GM12878 (cell line): ENCODE results near the gene MZT2A. TPM values are rescaled to one million over a fixed set of nuclear protein-coding genes. Genes with fewer than 3 reads are reported as not detected.
"Not testable (repeated sequence)": the region's sequence is repeated elsewhere in the genome, so short reads cannot be mapped to it uniquely, and the experiment has no call there.

Experiments
- ATAC-seq: fragments of 200-7000 bp; cut with Tn5 transposase; 3 replicates; pipeline ENCODE4 v1.9.1; 2020; ENCODE audit warnings: mild to moderate bottlenecking, moderate library complexity
- BruUV-seq: library from RNA; stranded (reverse); fragments of 400-500 nt; replicated peaks from 2 replicates; lab custom pipeline; 2021; lab: Mats Ljungman, UMichigan
- CTCF ChIA-PET: fragments of 300-600 bp; sonication (Branson Sonifier 250); formaldehyde crosslinking; extraction: SDS; loops from one replicate; lab custom pipeline; 2021; ENCODE audit warnings: inconsistent platforms; lab: Yijun Ruan, JAX
- POLR2A ChIA-PET: fragments of 350-600 bp; formaldehyde crosslinking; extraction: SDS; loops from one replicate; lab custom pipeline; 2021; ENCODE audit warnings: inconsistent platforms; lab: Charles Lee
- RAD21 ChIA-PET: fragments of 300-600 bp; sonication (Branson Sonifier 250); formaldehyde crosslinking; loops from one replicate; lab custom pipeline; 2023; ENCODE audit warnings: antibody characterized with exemption; ENCODE audit not compliant: unreplicated experiment; lab: Charles Lee
- SMC1A ChIA-PET: fragments of 300-600 bp; sonication (Branson Sonifier 250); formaldehyde crosslinking; loops from one replicate; lab custom pipeline; 2023; ENCODE audit not compliant: unreplicated experiment, uncharacterized antibody; lab: Charles Lee
- DNase-seq: peaks from one replicate; pipeline ENCODE4 v3.0.0-alpha.2; 2011; ENCODE audit warnings: low read depth, low spot score
- FAIRE-seq: peaks from 3 replicates; lab custom pipeline; 2011; peaks lifted over from hg19 to GRCh38; lab: Jason Lieb, UNC
- H2AFZ ChIP-seq: 2 replicates; pipeline ENCODE4 v1.6.0; 2011; ENCODE audit warnings: low read depth, low read length, control low read depth; ENCODE audit not compliant: control insufficient read depth
- H3K27ac ChIP-seq: 2 replicates; pipeline ENCODE4 v1.5.1; 2011; ENCODE audit warnings: control low read depth; ENCODE audit not compliant: control insufficient read depth, insufficient read depth
- H3K27me3 ChIP-seq, 2 experiments: replicated peaks in 1 of 2; 2 replicates each; pipeline versions ENCODE4 v1.6.0 to v1.6.1; 2011; ENCODE audit warnings: low read length in 1 of 2; ENCODE audit not compliant: control insufficient read depth in 2 of 2, insufficient read depth in 2 of 2
- H3K36me3 ChIP-seq, 2 experiments: 2 replicates each; pipeline ENCODE4 v1.5.1; 2011; ENCODE audit warnings: low read length in 1 of 2; ENCODE audit not compliant: control insufficient read depth in 2 of 2, insufficient read depth in 2 of 2
- H3K4me1 ChIP-seq: 2 replicates; pipeline ENCODE4 v1.6.1; 2011; ENCODE audit warnings: mild to moderate bottlenecking, low read length, moderate library complexity, mixed read lengths; ENCODE audit not compliant: control insufficient read depth, insufficient read depth
- H3K4me2 ChIP-seq: 2 replicates; pipeline ENCODE4 v1.6.0; 2011; ENCODE audit warnings: control low read depth; ENCODE audit not compliant: control insufficient read depth, insufficient read depth
- H3K4me3 ChIP-seq: fragments of 200-600 bp; sonication (generic); 2 replicates; pipeline ENCODE4 v1.5.1; 2016
- H3K79me2 ChIP-seq: 2 replicates; pipeline ENCODE4 v1.6.0; 2011; ENCODE audit warnings: low read length; ENCODE audit not compliant: control insufficient read depth, insufficient read depth
- H3K9ac ChIP-seq: 2 replicates; pipeline ENCODE4 v1.8.0; 2011; ENCODE audit warnings: low read length, control low read depth, mixed read lengths; ENCODE audit not compliant: control insufficient read depth, insufficient read depth
- H3K9me3 ChIP-seq: replicated peaks from 3 replicates; pipeline ENCODE4 v1.5.1; 2011; ENCODE audit warnings: mild to moderate bottlenecking, low read length; ENCODE audit not compliant: control insufficient read depth, insufficient read depth
- H4K20me1 ChIP-seq: 2 replicates; pipeline ENCODE4 v1.6.0; 2011; ENCODE audit not compliant: control insufficient read depth, insufficient read depth
- ATF7 ChIP-seq: fragments of 450-650 bp; IDR thresholded peaks from 2 replicates; pipeline ENCODE4 v1.6.1; 2016; ENCODE audit warnings: low read depth, mild to moderate bottlenecking
- HDAC2 ChIP-seq: fragments of 200-600 bp; sonication (generic); IDR thresholded peaks from 2 replicates; pipeline ENCODE4 v1.6.1; 2017
- TCF12 ChIP-seq: IDR thresholded peaks from 2 replicates; pipeline ENCODE4 v1.6.1; 2011; ENCODE audit warnings: low read depth, mild to moderate bottlenecking, low read length
- ZBED1 ChIP-seq: IDR thresholded peaks from 2 replicates; pipeline ENCODE4 v1.6.1; 2016; ENCODE audit warnings: borderline replicate concordance
- ZBTB11 ChIP-seq: fragments of 450-650 bp; formaldehyde crosslinking; IDR thresholded peaks from 2 replicates; pipeline ENCODE4 v1.5.0; 2022; ENCODE audit warnings: mild to moderate bottlenecking, missing genetic modification characterization
- WGBS: methylation state at CpG from one replicate; pipeline ENCODE4 v1.1.6; 2016; ENCODE audit warnings: low lambda C conversion rate; ENCODE audit not compliant: insufficient replicate concordance, insufficient coverage; ENCODE audit errors: missing lambda C conversion rate; 5-methylcytosine and 5-hydroxymethylcytosine counted together
- in situ Hi-C: fragments of 300-500 bp; cut with MboI; formaldehyde crosslinking; loops from 9 replicates; pipeline ENCODE4 v1.14.3; 2018; ENCODE audit warnings: mixed read lengths
- intact Hi-C: fragments of 100-400 bp; cut with micrococcal nuclease; formaldehyde crosslinking; loops from one replicate; pipeline ENCODE4 v1.14.2; 2022; ENCODE audit not compliant: unreplicated experiment
- polyA plus RNA-seq, 11 experiments: library from polyadenylated mRNA; depleted of rRNA in 4 of 11; unstranded in 6 of 11; stranded (reverse) in 5 of 11; fragments of >200 nt; fragmentation: Nextera tagmentation in 4 of 11; fragmentation: Illumina TruSeq in 1 of 11; extraction: Ambion mirVana in 4 of 11; extraction: Trizol in 1 of 11; gene quantifications; 1 replicate in 1 of 11; 2 replicates in 10 of 11; pipeline versions ENCODE4 v1.2.1 to v1.2.3, GENCODE V29; 2011 to 2016; ENCODE audit warnings: inconsistent platforms in 2 of 11, missing spikeins in 2 of 11, low read depth in 1 of 11
- total RNA-seq, 4 experiments: library from RNA; depleted of rRNA in 3 of 4; stranded (reverse); fragments of >200 nt in 3 of 4; fragmentation: Illumina TruSeq in 1 of 4; extraction: Trizol in 1 of 4; gene quantifications; 2 replicates each; pipeline versions ENCODE4 v1.2.1 to v1.2.3, GENCODE V29; 2013 to 2021

The MZT2A gene
- total and polyA plus RNA-seq, 10 of the 15 experiments (the other 5 are each of a cell fraction or from before 2014, with no cell fraction given): 6.3 to 325 (median 151) TPM

- TF ChIP-seq ZBTB11 (CRISPR knock-in tag) (no peak), ATF7 (no peak), HDAC2 (no peak), ZBED1 (no peak), TCF12 (no peak)
These were observed 16.4 kb downstream of the MZT2A start, which contains the start of gene TUBA3D (continued) for GRCh38 chr2:131475831-131476230.

DNA sequence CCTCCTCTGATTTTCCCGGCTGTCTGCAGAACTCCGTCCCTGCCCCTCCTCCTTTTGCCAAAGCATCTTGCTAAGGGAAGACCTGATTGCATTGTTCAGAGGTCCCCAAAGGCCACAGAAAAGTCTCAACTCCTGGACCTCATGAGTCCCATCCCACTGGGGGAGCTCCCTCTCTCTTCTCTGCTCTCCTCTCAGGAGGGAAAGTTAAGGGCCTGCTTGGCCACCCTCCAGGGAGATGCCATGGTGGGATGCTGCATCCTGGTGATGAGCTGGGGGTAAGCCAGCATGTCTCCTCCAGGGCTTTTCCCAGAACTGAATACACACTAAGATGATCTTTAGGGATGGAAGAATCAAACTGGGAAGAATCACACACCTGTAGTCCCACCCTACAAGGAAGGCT, 18.9 kb downstream of the MZT2A start:
- H3K36me3 ChIP-seq, RAD21 ChIA-PET, ATAC-seq, H3K27ac ChIP-seq, H3K4me1 ChIP-seq, FAIRE-seq, intact Hi-C loops, BruUV-seq, H4K20me1 ChIP-seq, SMC1A ChIA-PET, H3K9me3 ChIP-seq, H3K79me2 ChIP-seq, in situ Hi-C loops, CTCF ChIA-PET, H3K4me3 ChIP-seq, POLR2A ChIA-PET, DNase-seq, H3K9ac ChIP-seq, H3K4me2 ChIP-seq, H2AFZ ChIP-seq, H3K27me3 ChIP-seq: not testable (repeated sequence)
- WGBS: 94% methylated on average over 2 of the region's 2 CpGs

- DNase-seq, POLR2A ChIA-PET, RAD21 ChIA-PET, intact Hi-C loops, H3K79me2 ChIP-seq, SMC1A ChIA-PET, H3K27me3 ChIP-seq, ATAC-seq, H2AFZ ChIP-seq, H3K4me2 ChIP-seq, in situ Hi-C loops, BruUV-seq, H3K9me3 ChIP-seq, FAIRE-seq, H3K36me3 ChIP-seq, H4K20me1 ChIP-seq, H3K27ac ChIP-seq, H3K9ac ChIP-seq, H3K4me1 ChIP-seq, H3K4me3 ChIP-seq, CTCF ChIA-PET: not testable (repeated sequence)
- 79% methylated on average over 2 of the region's 8 CpGs for WGBS
These were observed 20.6 kb downstream of the MZT2A start for GRCh38 chr2:131471624-131472023.

GRCh38 chr2:131470944-131471343, 21.3 kb downstream of the MZT2A start:
- H4K20me1 ChIP-seq, SMC1A ChIA-PET, CTCF ChIA-PET, ATAC-seq, intact Hi-C loops, H3K4me1 ChIP-seq, POLR2A ChIA-PET, BruUV-seq, H3K4me3 ChIP-seq, H3K27ac ChIP-seq, H2AFZ ChIP-seq, H3K9me3 ChIP-seq, H3K9ac ChIP-seq, H3K4me2 ChIP-seq, in situ Hi-C loops, H3K36me3 ChIP-seq, H3K27me3 ChIP-seq, RAD21 ChIA-PET, DNase-seq, H3K79me2 ChIP-seq, FAIRE-seq: not testable (repeated sequence)
- 95% methylated on average over 2 of the region's 3 CpGs for WGBS
